Measurements from ENCODE around the gene MAGEH1. TPM values are rescaled to one million over a fixed set of nuclear protein-coding genes. Genes with fewer than 3 reads are reported as not detected.

MAGEH1 gene
- total and polyA plus RNA-seq, 2 of the 8 experiments (the other 6 are each of a cell fraction or from before 2014, with no cell fraction given) = 9.4 to 13.4 TPM

GRCh38 chrX:55486736-55487135 lies 34.8 kb downstream of the MAGEH1 start:
- Histone ChIP-seq H4K5ac (ENCODE audit: insufficient read length, low read depth, low read length) (no peak overlapping the region), H2BK5ac (ENCODE audit: low read depth, low read length) (no peak overlapping the region), H4K8ac (ENCODE audit: extremely low read depth, insufficient read depth, low read length) (no peak overlapping the region), H3K79me1 (ENCODE audit: low read depth, low read length) (no peaks in the 10 kb centered on the region), H3K79me2 (ENCODE audit: control insufficient read depth in 1 of 2, insufficient read depth in 2 of 2, low read length in 2 of 2) (no peaks in the 10 kb centered on the region), H3K36me3 (ENCODE audit: control insufficient read depth in 2 of 4, insufficient read depth in 4 of 4, low read length in 3 of 4) (peaks cover 0 to 3% (median 0%) of the 10 kb centered on the region in 4 experiments; a peak in 1 of 8 replicates), H2BK12ac (ENCODE audit: low read depth, low read length) (no peak overlapping the region), H3K4me1 (replicated peaks in 1 of 4; ENCODE audit: control insufficient read depth in 3 of 4, insufficient read depth in 4 of 4, low read length in 3 of 4) (no peaks in the 10 kb centered on the region; a peak in 1 of 7 replicates), H3K4ac (replicated peaks; ENCODE audit: insufficient read length, low read depth, low read length) (no peak overlapping the region), H2AK5ac (ENCODE audit: low read depth, low read length) (no peak overlapping the region), H2BK120ac (replicated peaks; ENCODE audit: low read depth, low read length) (no peak overlapping the region), H3K9me3 (ENCODE audit: insufficient read depth in 2 of 2, low read depth in 1 of 2, low read length in 1 of 2) (no peaks in the 10 kb centered on the region), H3K23me2 (ENCODE audit: low read depth, low read length) (no peaks in the 10 kb centered on the region), H3K27ac (ENCODE audit: low read depth, low read length) (no peak overlapping the region), H3K9ac (replicated peaks in 1 of 4; ENCODE audit: extremely low read depth in 1 of 4, low read depth in 3 of 4, low read length in 3 of 4) (no peak overlapping the region), H3K4me2 (ENCODE audit: insufficient read depth in 1 of 2, low read depth in 2 of 2, low read length in 2 of 2) (no peak overlapping the region), H3K4me3 (ENCODE audit: extremely low read depth in 1 of 4, insufficient read depth in 2 of 4, low read depth in 3 of 4, low read length in 4 of 4) (no peak overlapping the region), H3K56ac (replicated peaks; ENCODE audit: insufficient read length, low read depth, low read length) (no peak overlapping the region), H3K18ac (ENCODE audit: extremely low read depth, low read length) (no peak overlapping the region), H2BK15ac (ENCODE audit: low read length) (no peak overlapping the region), H4K20me1 (replicated peaks in 1 of 2; ENCODE audit: control insufficient read depth in 1 of 2, insufficient read depth in 2 of 2, low read length in 2 of 2) (no peaks in the 10 kb centered on the region), H2AFZ (ENCODE audit: low read length) (no peak overlapping the region), H2BK20ac (ENCODE audit: low read length) (no peak overlapping the region), H4K91ac (replicated peaks; ENCODE audit: insufficient read length, low read length) (no peak overlapping the region), H3K23ac (ENCODE audit: insufficient read length) (no peak overlapping the region), H3K14ac (ENCODE audit: insufficient read length) (no peak overlapping the region), H3K27me3 (replicated peaks in 1 of 4; ENCODE audit: control insufficient read depth in 3 of 4, extremely low read depth in 1 of 4, insufficient read depth in 3 of 4, low read length in 3 of 4) (no peaks in the 10 kb centered on the region)
- no peak for FAIRE-seq
- WGBS, 2 experiments (ENCODE audit: extremely low coverage in 1 of 2, insufficient coverage in 1 of 2, insufficient read length in 1 of 2, insufficient replicate concordance in 2 of 2, low coverage in 1 of 2, low lambda C conversion rate in 2 of 2, missing lambda C conversion rate in 1 of 2) = 93% methylated on average over 3 of the region's 3 CpGs; no CpG with 5 or more reads in 1 of the 2 experiments
- no peak for DNase-seq (ENCODE audit: low read depth in 1 of 2, low spot score in 2 of 2)
- POLR2A ChIA-PET (ENCODE audit: partially characterized antibody) = no interaction called here
- CTCF ChIA-PET (ENCODE audit: partially characterized antibody) = no interaction called here
- TF ChIP-seq GABPA (IDR thresholded peaks at IDR 0.05; ENCODE audit: borderline replicate concordance, insufficient read depth, low read length) = no peak
- TF ChIP-seq CTBP2 (IDR thresholded peaks at IDR 0.05; ENCODE audit: borderline replicate concordance, insufficient read depth, insufficient read length, low read length) = no peak
- TF ChIP-seq GTF2F1 (IDR thresholded peaks at IDR 0.05; ENCODE audit: borderline replicate concordance, low read depth, low read length) = no peak
- no peak for TF ChIP-seq BRCA1 (IDR thresholded peaks at IDR 0.05; ENCODE audit: low read depth, low read length)
- TF ChIP-seq, protein P1, sequence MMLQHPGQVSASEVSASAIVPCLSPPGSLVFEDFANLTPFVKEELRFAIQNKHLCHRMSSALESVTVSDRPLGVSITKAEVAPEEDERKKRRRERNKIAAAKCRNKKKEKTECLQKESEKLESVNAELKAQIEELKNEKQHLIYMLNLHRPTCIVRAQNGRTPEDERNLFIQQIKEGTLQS (IDR thresholded peaks at IDR 0.05; ENCODE audit: insufficient read depth, low read depth, low read length) = no peak
- TF ChIP-seq CREB1 (IDR thresholded peaks at IDR 0.05) = no peak
- no peak for TF ChIP-seq SIRT6 (IDR thresholded peaks at IDR 0.05; ENCODE audit: low read length)
- no peak for TF ChIP-seq KDM1A (IDR thresholded peaks at IDR 0.05; ENCODE audit: borderline replicate concordance, low read length)
- no peak for TF ChIP-seq KDM5A (IDR thresholded peaks at IDR 0.05; ENCODE audit: low read length)
- no peak for TF ChIP-seq CBX8 (IDR thresholded peaks at IDR 0.05; ENCODE audit: borderline replicate concordance, low read depth, low read length)
- TF ChIP-seq CTCF (IDR thresholded peaks at IDR 0.05; ENCODE audit: control extremely low read depth in 1 of 3, insufficient read depth in 1 of 3, low read depth in 1 of 3, low read length in 3 of 3) = no peak
- no peak for TF ChIP-seq SRF (IDR thresholded peaks at IDR 0.05; ENCODE audit: low read depth, low read length)
